Choroid plexus epithelial cell (primary cell): ENCODE results near the gene DTX1.

Experiments
- DNase-seq: peaks from one replicate; pipeline ENCODE4 v3.0.0-alpha.2; 2010; ENCODE audit warnings: low read depth
- H3K4me3 ChIP-seq: 2 replicates; pipeline ENCODE4 v1.5.1; 2011; ENCODE audit warnings: low read depth, mild to moderate bottlenecking, control low read depth, low read length, moderate library complexity
- TF ChIP-seq, protein P1 (sequence below): conservative IDR thresholded peaks from 2 replicates; pipeline ENCODE4 v1.5.1; 2011; ENCODE audit warnings: low read depth, mild to moderate bottlenecking, control low read depth, inconsistent platforms, low read length, moderate library complexity

DTX1 gene

DNA sequence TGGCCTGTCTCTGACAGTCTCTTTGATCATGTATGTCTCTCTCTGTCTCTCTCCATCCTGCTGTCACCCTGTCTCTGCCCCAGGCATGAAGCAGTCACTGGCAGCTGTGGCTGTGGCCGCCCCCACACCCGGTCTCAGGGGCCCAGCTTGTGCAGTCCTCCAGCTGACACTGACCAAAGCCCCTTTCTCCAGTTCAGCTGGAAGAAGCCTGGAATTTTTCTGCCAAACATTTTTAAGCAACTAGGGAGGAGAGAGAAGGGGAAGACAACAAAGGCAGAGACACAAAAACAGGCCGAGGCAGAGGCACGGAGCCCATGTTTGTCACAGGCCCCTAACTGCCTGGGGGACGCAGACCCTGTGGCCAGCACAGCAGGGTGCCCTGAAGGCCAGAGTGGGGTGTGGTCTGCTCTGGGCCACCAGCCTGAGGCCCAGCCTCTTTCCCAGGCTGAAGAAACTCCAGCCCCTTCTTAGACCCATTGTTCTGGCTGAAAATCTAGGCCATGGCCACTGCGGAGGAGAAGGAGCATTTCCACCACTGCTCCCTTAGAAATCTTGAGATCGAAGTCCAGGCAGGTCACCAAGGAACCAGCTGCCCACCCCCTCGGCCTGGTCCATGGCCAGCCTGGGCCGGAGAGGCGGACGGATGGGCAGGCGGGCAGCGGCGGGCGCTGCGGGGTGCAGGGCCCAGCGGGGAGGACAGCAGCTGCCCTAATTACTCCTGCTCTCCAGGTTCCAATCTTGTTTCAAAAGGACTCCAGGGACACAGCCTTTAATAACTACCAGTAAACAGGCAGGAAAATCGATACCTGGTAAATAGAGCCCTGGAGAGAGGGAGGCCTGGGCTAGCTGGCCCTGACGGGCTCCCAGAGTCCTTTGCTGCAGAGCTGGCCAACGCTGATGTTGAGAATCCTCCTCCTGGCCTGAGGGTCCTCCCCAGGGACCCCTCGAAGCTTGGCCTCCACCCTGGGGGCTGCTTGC lies 14.9 kb downstream of the DTX1 start:
- H3K4me3 ChIP-seq: no peak overlapping the region
- TF ChIP-seq, protein P1, sequence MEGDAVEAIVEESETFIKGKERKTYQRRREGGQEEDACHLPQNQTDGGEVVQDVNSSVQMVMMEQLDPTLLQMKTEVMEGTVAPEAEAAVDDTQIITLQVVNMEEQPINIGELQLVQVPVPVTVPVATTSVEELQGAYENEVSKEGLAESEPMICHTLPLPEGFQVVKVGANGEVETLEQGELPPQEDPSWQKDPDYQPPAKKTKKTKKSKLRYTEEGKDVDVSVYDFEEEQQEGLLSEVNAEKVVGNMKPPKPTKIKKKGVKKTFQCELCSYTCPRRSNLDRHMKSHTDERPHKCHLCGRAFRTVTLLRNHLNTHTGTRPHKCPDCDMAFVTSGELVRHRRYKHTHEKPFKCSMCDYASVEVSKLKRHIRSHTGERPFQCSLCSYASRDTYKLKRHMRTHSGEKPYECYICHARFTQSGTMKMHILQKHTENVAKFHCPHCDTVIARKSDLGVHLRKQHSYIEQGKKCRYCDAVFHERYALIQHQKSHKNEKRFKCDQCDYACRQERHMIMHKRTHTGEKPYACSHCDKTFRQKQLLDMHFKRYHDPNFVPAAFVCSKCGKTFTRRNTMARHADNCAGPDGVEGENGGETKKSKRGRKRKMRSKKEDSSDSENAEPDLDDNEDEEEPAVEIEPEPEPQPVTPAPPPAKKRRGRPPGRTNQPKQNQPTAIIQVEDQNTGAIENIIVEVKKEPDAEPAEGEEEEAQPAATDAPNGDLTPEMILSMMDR: no peak
- no peak for DNase-seq

DNA sequence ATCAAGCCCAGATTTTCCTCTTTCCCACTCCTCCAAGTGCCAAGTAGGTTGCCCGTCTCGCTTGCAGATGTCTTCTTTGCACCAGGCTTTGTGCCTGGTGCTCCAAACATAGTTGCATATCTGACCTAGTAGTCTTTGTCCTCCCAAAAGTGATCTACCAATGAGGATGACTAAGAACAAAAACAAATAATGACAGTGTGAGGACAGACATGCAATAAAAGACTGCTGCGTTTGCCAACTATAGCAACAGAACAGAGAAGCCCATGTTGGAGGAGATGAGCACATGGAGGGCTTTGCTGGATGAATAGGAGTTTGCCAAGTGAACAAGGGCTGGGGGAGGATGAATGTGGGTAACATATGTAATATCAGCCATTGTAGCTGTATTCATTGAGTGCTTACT lies 15.6 kb downstream of the DTX1 start:
- no peak overlapping the region for H3K4me3 ChIP-seq
- no peak for DNase-seq
- TF ChIP-seq, protein P1: no peak

DNA sequence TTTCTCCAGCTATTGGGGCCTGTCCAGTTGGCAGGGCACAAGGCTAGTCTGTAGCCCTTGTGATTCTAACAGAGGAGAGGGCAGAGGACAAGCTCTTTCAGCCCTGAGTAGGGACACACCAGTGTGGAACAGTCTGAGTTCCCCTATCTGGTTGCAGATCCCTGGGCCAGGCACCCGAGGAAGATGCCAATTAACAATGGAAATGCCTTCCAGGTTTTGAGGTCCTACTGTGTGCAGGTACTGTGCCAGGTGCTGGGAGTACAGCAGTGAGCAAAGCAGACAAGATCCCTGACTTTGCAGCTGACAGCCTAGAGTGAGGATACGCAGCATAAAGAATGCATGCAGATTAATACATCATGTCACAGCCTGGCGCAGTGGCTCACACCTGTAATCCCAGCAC lies 17.1 kb downstream of the DTX1 start:
- no peak overlapping the region for H3K4me3 ChIP-seq
- no peak for DNase-seq
- TF ChIP-seq, protein P1: no peak

DNA sequence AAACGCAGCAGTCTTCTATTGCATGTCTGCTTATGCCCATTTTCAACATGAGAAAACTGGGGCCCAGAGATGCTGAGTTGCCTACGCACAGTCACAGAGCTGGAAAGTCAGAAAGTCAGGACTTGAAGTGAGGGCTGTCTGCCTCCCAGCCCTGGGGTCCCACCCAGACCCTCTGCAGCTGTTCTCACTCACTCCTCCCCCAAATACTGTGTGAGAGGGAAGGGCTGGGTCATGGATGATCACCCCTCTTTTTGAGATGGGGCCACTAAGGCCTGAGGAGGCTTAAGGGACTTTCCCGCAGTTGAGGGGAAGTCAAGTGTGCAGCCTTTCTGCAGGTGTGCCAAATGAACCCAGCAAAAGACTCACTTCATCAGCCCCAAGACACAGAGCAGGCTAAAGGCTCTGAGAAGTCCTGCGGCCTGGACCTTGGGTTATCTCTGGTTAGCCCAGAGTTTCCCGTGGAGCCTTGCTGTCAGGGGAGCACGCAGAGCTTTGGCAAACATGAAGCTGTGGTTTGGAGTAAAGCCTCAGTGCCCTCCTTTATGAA lies 18.7 kb downstream of the DTX1 start:
- TF ChIP-seq, protein P1: no peak
- no peak for DNase-seq
- H3K4me3 ChIP-seq: no peak overlapping the region

DNA sequence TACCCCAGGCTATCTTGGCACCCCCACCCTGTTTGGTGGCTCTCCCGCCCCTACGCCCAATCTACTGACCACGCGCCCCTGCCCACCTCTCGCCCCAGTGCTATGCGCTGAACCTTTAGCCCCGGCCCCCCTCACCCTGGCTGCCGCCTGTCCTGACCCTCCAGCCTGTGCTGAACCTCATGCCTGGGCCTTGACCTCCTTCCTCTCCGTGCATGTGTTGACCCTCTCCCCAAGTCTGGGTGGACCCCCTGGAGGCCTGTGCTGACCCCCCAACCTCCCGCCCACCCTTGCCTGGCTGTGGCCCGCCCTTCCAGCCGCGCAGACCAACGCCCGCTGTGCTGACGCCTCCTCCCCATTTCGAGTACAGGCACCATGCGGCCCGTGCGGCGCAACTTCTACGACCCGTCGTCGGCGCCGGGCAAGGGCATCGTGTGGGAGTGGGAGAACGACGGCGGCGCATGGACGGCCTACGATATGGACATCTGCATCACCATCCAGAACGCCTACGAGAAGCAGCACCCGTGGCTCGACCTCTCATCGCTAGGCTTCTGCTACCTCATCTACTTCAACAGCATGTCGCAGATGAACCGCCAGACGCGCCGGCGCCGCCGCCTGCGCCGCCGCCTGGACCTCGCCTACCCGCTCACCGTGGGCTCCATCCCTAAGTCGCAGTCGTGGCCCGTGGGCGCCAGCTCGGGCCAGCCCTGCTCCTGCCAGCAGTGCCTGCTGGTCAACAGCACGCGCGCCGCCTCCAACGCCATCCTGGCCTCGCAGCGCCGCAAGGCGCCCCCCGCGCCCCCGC lies 20.7 kb downstream of the DTX1 start:
- TF ChIP-seq, protein P1: no peak
- no peak overlapping the region for H3K4me3 ChIP-seq
- no peak for DNase-seq

DNA sequence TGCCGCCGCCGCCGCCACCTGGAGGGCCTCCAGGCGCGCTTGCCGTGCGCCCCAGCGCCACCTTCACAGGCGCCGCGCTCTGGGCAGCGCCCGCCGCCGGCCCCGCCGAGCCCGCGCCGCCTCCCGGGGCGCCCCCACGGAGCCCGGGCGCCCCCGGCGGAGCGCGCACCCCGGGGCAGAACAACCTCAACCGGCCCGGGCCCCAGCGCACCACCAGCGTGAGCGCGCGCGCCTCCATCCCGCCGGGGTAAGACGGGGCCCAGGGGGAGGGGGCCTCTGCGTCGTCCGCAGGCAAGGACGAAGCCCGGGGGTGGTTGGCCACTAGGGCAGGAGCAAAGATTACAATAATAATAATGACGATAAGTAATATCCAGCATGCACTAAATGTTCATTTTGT lies 21.3 kb downstream of the DTX1 start:
- no peak for DNase-seq
- TF ChIP-seq, protein P1: no peak
- no peak overlapping the region for H3K4me3 ChIP-seq
